Astrocyte (in vitro differentiated cells and primary cell): Measurements from ENCODE around the gene BANP.

Experiments
- EZH2 ChIP-seq: IDR thresholded peaks from 2 replicates; pipeline ENCODE4 v1.6.1; 2012; ENCODE audit warnings: mild to moderate bottlenecking, low read length, inconsistent platforms; ENCODE audit not compliant: insufficient read depth
- TF ChIP-seq, protein P1 (sequence below): IDR thresholded peaks from 2 replicates; pipeline ENCODE4 v1.5.1; 2011; ENCODE audit warnings: low read depth, mild to moderate bottlenecking, inconsistent platforms, low read length, moderate library complexity; ENCODE audit not compliant: insufficient read depth

DNA sequence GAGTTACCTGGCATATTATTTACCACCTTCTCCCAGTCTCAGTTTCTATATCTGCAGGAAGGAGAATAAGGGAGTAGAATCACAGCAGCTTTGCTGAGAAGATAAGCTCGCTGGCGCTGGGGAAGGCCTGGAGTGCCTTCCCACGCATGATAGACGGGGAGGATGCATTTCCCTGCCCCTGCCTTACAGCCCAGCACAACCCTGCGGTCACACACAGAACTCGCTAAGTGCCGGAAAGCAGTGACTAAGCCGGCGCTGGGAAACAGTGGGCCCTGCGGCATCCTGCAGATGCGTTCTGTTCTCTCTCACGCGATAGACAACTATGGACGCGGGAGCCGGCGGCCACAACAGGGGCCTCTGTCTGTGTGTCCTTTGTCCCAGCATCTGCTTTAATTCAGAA lies 19.7 kb upstream of the BANP start:
- TF ChIP-seq, protein P1, sequence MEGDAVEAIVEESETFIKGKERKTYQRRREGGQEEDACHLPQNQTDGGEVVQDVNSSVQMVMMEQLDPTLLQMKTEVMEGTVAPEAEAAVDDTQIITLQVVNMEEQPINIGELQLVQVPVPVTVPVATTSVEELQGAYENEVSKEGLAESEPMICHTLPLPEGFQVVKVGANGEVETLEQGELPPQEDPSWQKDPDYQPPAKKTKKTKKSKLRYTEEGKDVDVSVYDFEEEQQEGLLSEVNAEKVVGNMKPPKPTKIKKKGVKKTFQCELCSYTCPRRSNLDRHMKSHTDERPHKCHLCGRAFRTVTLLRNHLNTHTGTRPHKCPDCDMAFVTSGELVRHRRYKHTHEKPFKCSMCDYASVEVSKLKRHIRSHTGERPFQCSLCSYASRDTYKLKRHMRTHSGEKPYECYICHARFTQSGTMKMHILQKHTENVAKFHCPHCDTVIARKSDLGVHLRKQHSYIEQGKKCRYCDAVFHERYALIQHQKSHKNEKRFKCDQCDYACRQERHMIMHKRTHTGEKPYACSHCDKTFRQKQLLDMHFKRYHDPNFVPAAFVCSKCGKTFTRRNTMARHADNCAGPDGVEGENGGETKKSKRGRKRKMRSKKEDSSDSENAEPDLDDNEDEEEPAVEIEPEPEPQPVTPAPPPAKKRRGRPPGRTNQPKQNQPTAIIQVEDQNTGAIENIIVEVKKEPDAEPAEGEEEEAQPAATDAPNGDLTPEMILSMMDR: no peak
- TF ChIP-seq EZH2: no peak
